ENCODE results near the gene LRRC3B. TPM values are rescaled to one million over a fixed set of nuclear protein-coding genes. Genes with fewer than 3 reads are reported as not detected.

Gene LRRC3B
- total RNA-seq (2014; rRNA removed; shearing (Covaris generic)) (not detected in 2 replicates), polyA plus RNA-seq (2016; fragmentation: Nextera tagmentation; extraction: Ambion mirVana) (not detected in 2 replicates)

- H3K27me3 ChIP-seq (replicated peaks; ENCODE audit: insufficient read depth): no peaks in the 10 kb centered on the region
- in situ Hi-C loops (cut with MboI): no loop called here
- H3K4me1 ChIP-seq (ENCODE audit: insufficient read depth): no peaks in the 10 kb centered on the region
- no peaks in the 10 kb centered on the region for H3K36me3 ChIP-seq (ENCODE audit: low read depth)
- no peaks in the 10 kb centered on the region for H3F3A ChIP-seq (ENCODE audit: insufficient read depth)
- H3K9ac ChIP-seq: no peak within 1 kb of the TSS
- H3K9me2 ChIP-seq (ENCODE audit: insufficient read depth): no peaks in the 10 kb centered on the region
- no peak within 1 kb of the TSS for H2AFZ ChIP-seq
- no peak within 1 kb of the TSS for H3K27ac ChIP-seq
- TF ChIP-seq EZH2 (IDR thresholded peaks at IDR 0.05; ENCODE audit: insufficient read depth, poor library complexity, severe bottlenecking): no peak
- H3K9me3 ChIP-seq (ENCODE audit: low read depth): no peaks in the 10 kb centered on the region
- WGBS, 2 experiments (ENCODE audit: low coverage in 1 of 2, low lambda C conversion rate in 2 of 2, missing lambda C conversion rate in 2 of 2): 4% methylated on average over 59 to 66 of the region's 72 CpGs
- H3K4me3 ChIP-seq: no peak within 1 kb of the TSS
- no peak within 1 kb of the TSS for H3K4me2 ChIP-seq (ENCODE audit: unreplicated experiment)
- H3K79me2 ChIP-seq (ENCODE audit: insufficient read depth): no peaks in the 10 kb centered on the region
- DNase-seq: no peak
- H4K20me1 ChIP-seq (ENCODE audit: insufficient read depth): no peaks in the 10 kb centered on the region; the same call in 1 of the 2 replicates
These were observed at the start of gene LRRC3B for GRCh38 chr3:26622621-26623418. Gene LRRC3B, plus strand, starts transcription at chr3:26622772. Its CDS starts 86,901 bp downstream, at chr3:26709673.

GRCh38 chr3:26574766-26575165, 47.8 kb upstream of the LRRC3B start:
- Histone ChIP-seq H4K20me1 (ENCODE audit: insufficient read depth) (no peaks in the 10 kb centered on the region), H3K4me2 (ENCODE audit: unreplicated experiment) (no peak overlapping the region), H3K36me3 (ENCODE audit: low read depth) (no peaks in the 10 kb centered on the region), H3K9me3 (ENCODE audit: low read depth) (no peaks in the 10 kb centered on the region), H3K4me3 (no peak overlapping the region), H3K9me2 (ENCODE audit: insufficient read depth) (no peaks in the 10 kb centered on the region), H3K27ac (no peak overlapping the region), H3F3A (ENCODE audit: insufficient read depth) (no peaks in the 10 kb centered on the region), H2AFZ (no peak overlapping the region), H3K27me3 (replicated peaks; ENCODE audit: insufficient read depth) (no peaks in the 10 kb centered on the region), H3K79me2 (ENCODE audit: insufficient read depth) (no peaks in the 10 kb centered on the region), H3K4me1 (ENCODE audit: insufficient read depth) (no peaks in the 10 kb centered on the region), H3K9ac (no peak overlapping the region)
- in situ Hi-C loops (cut with MboI): no loop called here
- DNase-seq: no peak
- no peak for TF ChIP-seq EZH2phosphoT487 (IDR thresholded peaks at IDR 0.05; ENCODE audit: insufficient read depth, low read depth)
- TF ChIP-seq EZH2 (IDR thresholded peaks at IDR 0.05; ENCODE audit: insufficient read depth, poor library complexity, severe bottlenecking): no peak

- no peaks in the 10 kb centered on the region for H4K20me1 ChIP-seq (ENCODE audit: insufficient read depth)
- H3K36me3 ChIP-seq (ENCODE audit: low read depth): no peaks in the 10 kb centered on the region
- 14% methylated on average over 1 of the region's 1 CpG for WGBS, 2 experiments (ENCODE audit: low coverage in 1 of 2, low lambda C conversion rate in 2 of 2, missing lambda C conversion rate in 2 of 2)
- no peaks in the 10 kb centered on the region for H3K79me2 ChIP-seq (ENCODE audit: insufficient read depth)
- no peak overlapping the region for H3K27ac ChIP-seq
- TF ChIP-seq EZH2 (IDR thresholded peaks at IDR 0.05; ENCODE audit: insufficient read depth, poor library complexity, severe bottlenecking) (no peak), EZH2phosphoT487 (IDR thresholded peaks at IDR 0.05; ENCODE audit: insufficient read depth, low read depth) (no peak)
- H3F3A ChIP-seq (ENCODE audit: insufficient read depth): no peaks in the 10 kb centered on the region
- H3K9me2 ChIP-seq (ENCODE audit: insufficient read depth): no peaks in the 10 kb centered on the region
- no peak overlapping the region for H3K4me3 ChIP-seq
- H2AFZ ChIP-seq: no peak overlapping the region
- no peaks in the 10 kb centered on the region for H3K4me1 ChIP-seq (ENCODE audit: insufficient read depth)
- H3K4me2 ChIP-seq (ENCODE audit: unreplicated experiment): no peak overlapping the region
- H3K27me3 ChIP-seq (replicated peaks; ENCODE audit: insufficient read depth): no peaks in the 10 kb centered on the region
- in situ Hi-C loops (cut with MboI): no loop called here
- H3K9ac ChIP-seq: no peak overlapping the region
- H3K9me3 ChIP-seq (ENCODE audit: low read depth): no peaks in the 10 kb centered on the region
- no peak for DNase-seq
These were observed 43.5 kb upstream of the LRRC3B start for GRCh38 chr3:26579116-26579515.

- H3K9me3 ChIP-seq (ENCODE audit: low read depth): no peaks in the 10 kb centered on the region
- no peaks in the 10 kb centered on the region for H3K27me3 ChIP-seq (replicated peaks; ENCODE audit: insufficient read depth)
- in situ Hi-C loops (cut with MboI): no loop called here
- TF ChIP-seq EZH2phosphoT487 (IDR thresholded peaks at IDR 0.05; ENCODE audit: insufficient read depth, low read depth) (no peak), EZH2 (IDR thresholded peaks at IDR 0.05; ENCODE audit: insufficient read depth, poor library complexity, severe bottlenecking) (no peak)
- no peak overlapping the region for H3K4me2 ChIP-seq (ENCODE audit: unreplicated experiment)
- no peaks in the 10 kb centered on the region for H3F3A ChIP-seq (ENCODE audit: insufficient read depth)
- no peaks in the 10 kb centered on the region for H4K20me1 ChIP-seq (ENCODE audit: insufficient read depth)
- H3K9ac ChIP-seq: no peak overlapping the region
- no peak for DNase-seq
- no peak overlapping the region for H3K27ac ChIP-seq
- H2AFZ ChIP-seq: no peak overlapping the region
- no peak overlapping the region for H3K4me3 ChIP-seq
- H3K79me2 ChIP-seq (ENCODE audit: insufficient read depth): no peaks in the 10 kb centered on the region
- no peaks in the 10 kb centered on the region for H3K9me2 ChIP-seq (ENCODE audit: insufficient read depth)
- no peaks in the 10 kb centered on the region for H3K4me1 ChIP-seq (ENCODE audit: insufficient read depth)
- H3K36me3 ChIP-seq (ENCODE audit: low read depth): no peaks in the 10 kb centered on the region
- 7 to 14% methylated on average over 4 of the region's 4 CpGs for WGBS, 2 experiments (ENCODE audit: low coverage in 1 of 2, low lambda C conversion rate in 2 of 2, missing lambda C conversion rate in 2 of 2)
These were observed 35.0 kb upstream of the LRRC3B start for GRCh38 chr3:26587571-26587970.
